Loucy (cell line): ENCODE results near the gene DOK7.

Source experiments
- H2AFZ ChIP-seq: fragments of 200-600 bp; sonication (generic); 2 replicates; pipeline ENCODE4 v1.6.0; 2016; ENCODE audit warnings: antibody characterized with exemption, mild to moderate bottlenecking, low read length, moderate library complexity
- H3F3A ChIP-seq: fragments of 200-600 bp; 2 replicates; pipeline ENCODE4 v1.6.0; 2016; ENCODE audit warnings: antibody characterized with exemption, low read depth, mild to moderate bottlenecking
- H3K27me3 ChIP-seq: fragments of 200-600 bp; sonication (generic); 2 replicates; pipeline ENCODE4 v1.6.1; 2014; ENCODE audit warnings: low read length, mild to moderate bottlenecking; ENCODE audit not compliant: insufficient read depth, poor library complexity, severe bottlenecking
- H3K36me3 ChIP-seq: fragments of 200-600 bp; sonication (generic); 2 replicates; pipeline ENCODE4 v1.6.1; 2016; ENCODE audit warnings: low read length; ENCODE audit not compliant: insufficient read depth
- H3K4me1 ChIP-seq: fragments of 200-600 bp; sonication (generic); 2 replicates; pipeline ENCODE4 v1.5.1; 2014; ENCODE audit warnings: low read length, mild to moderate bottlenecking; ENCODE audit not compliant: insufficient read depth, poor library complexity, severe bottlenecking
- H3K4me2 ChIP-seq: fragments of 200-600 bp; sonication (generic); 2 replicates; pipeline ENCODE4 v1.6.0; 2014; ENCODE audit warnings: antibody characterized with exemption, low read length, low read depth, mild to moderate bottlenecking; ENCODE audit not compliant: poor library complexity, severe bottlenecking
- H3K4me3 ChIP-seq: fragments of 200-600 bp; sonication (generic); 2 replicates; pipeline ENCODE4 v1.5.1; 2014; ENCODE audit warnings: low read length, mild to moderate bottlenecking, mixed read lengths; ENCODE audit not compliant: poor library complexity, severe bottlenecking
- H3K79me2 ChIP-seq: fragments of 200-600 bp; sonication (generic); 2 replicates; pipeline ENCODE4 v1.6.1; 2014; ENCODE audit warnings: low read length; ENCODE audit not compliant: insufficient read depth
- H3K9ac ChIP-seq: fragments of 200-600 bp; sonication (generic); 2 replicates; pipeline ENCODE4 v1.6.0; 2014; ENCODE audit warnings: mild to moderate bottlenecking, low read depth, low read length, moderate library complexity; ENCODE audit not compliant: poor library complexity, severe bottlenecking
- H3K9me2 ChIP-seq: fragments of 200-600 bp; sonication (generic); replicated peaks from 2 replicates; pipeline ENCODE4 v1.6.1; 2016; ENCODE audit warnings: low read depth, low read length, mixed read lengths
- H3K9me3 ChIP-seq: fragments of 200-600 bp; sonication (generic); 2 replicates; pipeline ENCODE4 v1.6.1; 2014; ENCODE audit warnings: mild to moderate bottlenecking, antibody characterized with exemption, low read length, low read depth; ENCODE audit not compliant: insufficient read depth
- H4K20me1 ChIP-seq: fragments of 200-600 bp; sonication (generic); 2 replicates; pipeline ENCODE4 v1.6.0; 2014; ENCODE audit warnings: antibody characterized with exemption, low read length, mild to moderate bottlenecking; ENCODE audit not compliant: insufficient read depth, poor library complexity, severe bottlenecking
- CTCF ChIP-seq: fragments of 200-600 bp; sonication (generic); conservative IDR thresholded peaks from 2 replicates; pipeline ENCODE4 v1.5.1; 2014; ENCODE audit warnings: mild to moderate bottlenecking, antibody characterized with exemption, low read length
- EZH2phosphoT487 ChIP-seq: fragments of 200-600 bp; IDR thresholded peaks from 2 replicates; pipeline ENCODE4 v1.6.1; 2018; ENCODE audit warnings: antibody characterized with exemption, mild to moderate bottlenecking, moderate library complexity, borderline replicate concordance

DOK7 gene

GRCh38 chr4:3449574-3450534 is 13.3 kb upstream of the DOK7 start:
- Histone ChIP-seq H2AFZ (no peak overlapping the region), H3K27me3 (no peaks in the 10 kb centered on the region), H3K9ac (no peak overlapping the region), H3F3A (no peaks in the 10 kb centered on the region), H3K79me2 (no peaks in the 10 kb centered on the region), H3K4me1 (no peaks in the 10 kb centered on the region), H4K20me1 (no peaks in the 10 kb centered on the region), H3K9me2 (no peaks in the 10 kb centered on the region), H3K4me3 (no peak overlapping the region), H3K4me2 (no peak overlapping the region), H3K36me3 (no peaks in the 10 kb centered on the region), H3K9me3 (no peaks in the 10 kb centered on the region)
- no peak for TF ChIP-seq EZH2phosphoT487

- no peak overlapping the region for H3K4me3 ChIP-seq
- no peaks in the 10 kb centered on the region for H3K36me3 ChIP-seq
- no peak for TF ChIP-seq EZH2phosphoT487
- TF ChIP-seq CTCF: no peak
- H3K4me2 ChIP-seq: no peak overlapping the region
- no peaks in the 10 kb centered on the region for H3K9me2 ChIP-seq
- H3K27me3 ChIP-seq: no peaks in the 10 kb centered on the region
- H3F3A ChIP-seq: no peaks in the 10 kb centered on the region
- H3K9ac ChIP-seq: no peak overlapping the region
- H2AFZ ChIP-seq: no peak overlapping the region
- H3K4me1 ChIP-seq: no peaks in the 10 kb centered on the region
- no peaks in the 10 kb centered on the region for H4K20me1 ChIP-seq
- no peaks in the 10 kb centered on the region for H3K79me2 ChIP-seq
- no peaks in the 10 kb centered on the region for H3K9me3 ChIP-seq
Observed at GRCh38 chr4:3450643-3451042, 12.5 kb upstream of the DOK7 start.

DNA sequence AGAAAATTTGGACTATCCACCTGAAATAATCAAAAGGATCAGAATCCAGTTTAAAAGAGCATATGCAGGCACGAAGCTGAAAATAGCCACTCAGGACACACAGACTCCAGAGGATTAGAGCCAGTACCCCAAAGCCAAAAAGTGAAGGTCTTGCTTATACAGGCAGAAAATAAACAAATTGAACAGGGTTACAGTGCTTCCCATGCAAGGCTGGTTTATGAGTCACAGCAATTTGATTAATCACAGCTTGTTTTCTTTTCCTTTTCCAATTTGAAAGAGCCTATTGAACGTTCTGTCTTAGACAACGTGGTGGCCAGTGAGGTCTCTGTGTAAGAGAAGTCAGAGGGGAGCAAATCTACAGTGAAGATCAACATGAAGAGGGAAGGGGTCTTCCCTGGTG is 11.2 kb upstream of the DOK7 start:
- Histone ChIP-seq H3K79me2 (no peaks in the 10 kb centered on the region), H3K27me3 (no peaks in the 10 kb centered on the region), H3K4me2 (no peak overlapping the region), H3K9me3 (no peaks in the 10 kb centered on the region), H3F3A (no peaks in the 10 kb centered on the region), H3K36me3 (no peaks in the 10 kb centered on the region), H3K9me2 (no peaks in the 10 kb centered on the region), H3K4me1 (no peaks in the 10 kb centered on the region), H3K9ac (no peak overlapping the region), H2AFZ (0 out of 2 replicates have a peak overlapping the region, but pooled peaks have one; percentile 9), H4K20me1 (no peaks in the 10 kb centered on the region), H3K4me3 (no peak overlapping the region)
- no peak for TF ChIP-seq CTCF
- TF ChIP-seq EZH2phosphoT487: no peak
